Liver (tissue), 9 donors: ENCODE results near the gene CXorf38. TPM values are rescaled to one million over a fixed set of nuclear protein-coding genes. Genes with fewer than 3 reads are reported as not detected.
A peak's percentile ranks its signal among the peaks of the same experiment; 100 is the strongest.

ENCODE experiments used
- DNase-seq: peaks from one replicate; pipeline ENCODE4 v3.0.0-alpha.2; 2017; ENCODE audit warnings: low spot score
- H3K27ac ChIP-seq, 2 donors: one replicate each; pipeline ENCODE4 v1.7.0; 2013; ENCODE audit warnings: inconsistent platforms in 2 of 2, low read length in 2 of 2, control low read depth in 1 of 2, low read depth in 1 of 2, mild to moderate bottlenecking in 1 of 2
- H3K27me3 ChIP-seq, 4 donors: one replicate each; pipeline versions ENCODE4 v1.6.1 to v1.7.0; 2013; ENCODE audit warnings: low read length in 3 of 4, inconsistent platforms in 1 of 4, mild to moderate bottlenecking in 1 of 4, moderate library complexity in 1 of 4; ENCODE audit not compliant: control insufficient read depth in 4 of 4, insufficient read depth in 4 of 4
- H3K36me3 ChIP-seq, 4 donors: one replicate each; pipeline versions ENCODE4 v1.6.1 to v1.7.0; 2013; ENCODE audit warnings: low read length in 3 of 4, mild to moderate bottlenecking in 3 of 4, low read depth in 1 of 4, moderate library complexity in 1 of 4; ENCODE audit not compliant: control insufficient read depth in 4 of 4, insufficient read depth in 3 of 4
- H3K4me1 ChIP-seq, 4 donors: one replicate each; pipeline versions ENCODE4 v1.6.1 to v1.7.0; 2013; ENCODE audit warnings: low read length in 3 of 4, mild to moderate bottlenecking in 3 of 4, moderate library complexity in 1 of 4; ENCODE audit not compliant: control insufficient read depth in 4 of 4, insufficient read depth in 4 of 4
- H3K4me3 ChIP-seq, 3 donors: one replicate each; pipeline versions ENCODE4 v1.6.1 to v1.7.0; 2013; ENCODE audit warnings: low read length in 3 of 3, control low read depth in 1 of 3, low read depth in 1 of 3, mild to moderate bottlenecking in 1 of 3
- H3K9ac ChIP-seq, 2 donors: one replicate each; pipeline ENCODE4 v1.7.0; 2013; ENCODE audit warnings: low read length in 2 of 2, mild to moderate bottlenecking in 2 of 2, moderate library complexity in 2 of 2, control low read depth in 1 of 2, low read depth in 1 of 2
- H3K9me3 ChIP-seq, 4 donors: one replicate each; pipeline versions ENCODE4 v1.6.1 to v1.7.0; 2013; ENCODE audit warnings: low read length in 3 of 4; ENCODE audit not compliant: control insufficient read depth in 4 of 4
- EGR1 ChIP-seq, 2 donors: IDR thresholded peaks; 2 replicates each; pipeline ENCODE4 v1.6.1; 2016 to 2018; ENCODE audit warnings: antibody characterized with exemption in 2 of 2, low read depth in 2 of 2
- FOXA1 ChIP-seq: IDR thresholded peaks from 2 replicates; pipeline ENCODE4 v1.6.1; 2016; ENCODE audit warnings: antibody characterized with exemption
- FOXA2 ChIP-seq: IDR thresholded peaks from 2 replicates; pipeline ENCODE4 v1.6.1; 2016; ENCODE audit warnings: antibody characterized with exemption
- GABPA ChIP-seq, 2 donors: IDR thresholded peaks in 1 of 2; conservative IDR thresholded peaks in 1 of 2; 2 replicates each; pipeline ENCODE4 v1.6.1; 2016; ENCODE audit warnings: antibody characterized with exemption in 2 of 2, mild to moderate bottlenecking in 1 of 2, moderate library complexity in 1 of 2
- HNF4A ChIP-seq, 2 donors: conservative IDR thresholded peaks; 2 replicates each; pipeline ENCODE4 v1.6.1; 2016; ENCODE audit warnings: antibody characterized with exemption in 2 of 2, mild to moderate bottlenecking in 2 of 2
- HNF4G ChIP-seq: IDR thresholded peaks from 2 replicates; pipeline ENCODE4 v1.6.1; 2016; ENCODE audit warnings: antibody characterized with exemption
- JUND ChIP-seq, 2 donors: IDR thresholded peaks; 2 replicates each; pipeline ENCODE4 v1.6.1; 2016; ENCODE audit warnings: antibody characterized with exemption in 2 of 2
- NR2F2 ChIP-seq: IDR thresholded peaks from 2 replicates; pipeline ENCODE4 v1.6.1; 2016; ENCODE audit warnings: antibody characterized with exemption
- RAD21 ChIP-seq, 2 donors: IDR thresholded peaks; 2 replicates each; pipeline ENCODE4 v1.6.1; 2016; ENCODE audit warnings: antibody characterized with exemption in 2 of 2, mild to moderate bottlenecking in 2 of 2
- RXRA ChIP-seq, 2 donors: IDR thresholded peaks; 2 replicates each; pipeline ENCODE4 v1.6.1; 2017 to 2018; ENCODE audit warnings: antibody characterized with exemption in 2 of 2, mild to moderate bottlenecking in 1 of 2
- SP1 ChIP-seq: IDR thresholded peaks from 2 replicates; pipeline ENCODE4 v1.6.1; 2018; ENCODE audit warnings: antibody characterized with exemption, mild to moderate bottlenecking
- TAF1 ChIP-seq: conservative IDR thresholded peaks from 2 replicates; pipeline ENCODE4 v1.6.1; 2016; ENCODE audit warnings: antibody characterized with exemption, mild to moderate bottlenecking
- YY1 ChIP-seq: IDR thresholded peaks from 2 replicates; pipeline ENCODE4 v1.6.1; 2016; ENCODE audit warnings: antibody characterized with exemption, mild to moderate bottlenecking
- WGBS: extraction: QIAGEN DNeasy Blood & Tissue Kit; methylation state at CpG from one replicate; pipeline ENCODE4 v1.1.7; 2013; 5-methylcytosine and 5-hydroxymethylcytosine counted together
- polyA plus RNA-seq, 2 donors: library from polyadenylated mRNA; stranded (reverse) in 1 of 2; unstranded in 1 of 2; fragments of 200-250 nt in 1 of 2; fragments of >200 nt in 1 of 2; fragmentation: Nextera tagmentation in 1 of 2; extraction: Ambion mirVana in 1 of 2; gene quantifications; one replicate each; pipeline versions ENCODE4 v1.2.1 to v1.2.3, GENCODE V29; 2013 to 2015
- total RNA-seq, 2 donors: library from RNA; depleted of rRNA; stranded (reverse); fragments of >200 nt; gene quantifications; one replicate each; pipeline ENCODE4 v1.2.3, GENCODE V29; 2014
- TF ChIP-seq, protein P1 (sequence below): fragments of 150-350 bp; IDR thresholded peaks from 2 replicates; pipeline ENCODE4 v1.5.1; 2017; ENCODE audit warnings: improper control_type of control experiment, low read depth, low read length; ENCODE audit not compliant: missing input control
- TF ChIP-seq, protein P2 (sequence below): IDR thresholded peaks from 2 replicates; pipeline ENCODE4 v1.6.1; 2016; ENCODE audit warnings: antibody characterized with exemption
- TF ChIP-seq, protein P3 (sequence below): IDR thresholded peaks from 2 replicates; pipeline ENCODE4 v1.6.1; 2016; ENCODE audit warnings: antibody characterized with exemption
- TF ChIP-seq, protein P4 (sequence below): IDR thresholded peaks from 2 replicates; pipeline ENCODE4 v1.6.1; 2016; ENCODE audit warnings: antibody characterized with exemption, mild to moderate bottlenecking
- TF ChIP-seq, protein P5 (sequence below): IDR thresholded peaks from 2 replicates; pipeline ENCODE4 v1.6.1; 2016; ENCODE audit warnings: antibody characterized with exemption
- donor health status: healthy.
- donor health status: healthy.
- donor health status: healthy.
- donor health status: healthy.
- donor health status: healthy.

Gene CXorf38
- total and polyA plus RNA-seq, 4 donors, result 3.7 to 8.3 (median 5.7) TPM

DNA sequence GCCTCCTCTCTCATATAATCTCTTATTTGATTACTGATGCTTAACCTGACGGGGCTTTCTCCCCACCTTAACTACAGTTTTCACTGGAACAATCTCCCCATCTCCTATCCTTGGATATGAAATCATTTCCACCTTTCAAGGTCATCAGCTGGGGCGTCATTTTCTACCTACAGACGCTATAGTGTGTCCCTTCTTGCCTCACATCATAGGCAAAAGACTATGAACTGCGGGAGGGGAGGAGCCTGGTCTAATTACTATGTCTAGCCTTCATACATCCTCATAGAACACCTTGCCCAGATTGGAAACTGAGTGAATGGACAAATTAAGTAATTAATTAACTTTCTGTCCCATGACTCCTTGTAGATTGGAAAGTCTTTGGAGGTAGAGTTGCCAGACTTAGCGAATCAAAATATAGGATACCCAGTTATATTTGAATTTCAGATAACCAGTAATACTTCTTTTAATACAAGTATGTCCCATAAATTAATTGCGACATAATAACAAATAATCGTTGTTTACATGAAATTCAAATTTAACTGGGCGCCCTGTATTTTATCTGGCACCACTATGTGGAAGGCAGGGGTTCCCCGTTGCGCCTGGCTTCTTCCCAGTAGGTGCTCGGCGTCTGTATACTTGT, 67.3 kb downstream of the CXorf38 start:
- WGBS, result 16% methylated on average over 12 of the region's 12 CpGs
- no peaks in the 10 kb centered on the region for H3K36me3 ChIP-seq
- H3K27ac ChIP-seq, result peak overlapping the region; percentile 74 to 91
- H3K9me3 ChIP-seq, result no peaks in the 10 kb centered on the region
- peak overlapping the region; percentile 3 to 50 for H3K9ac ChIP-seq
- H3K4me3 ChIP-seq, result peak overlapping the region; percentile 44 to 90 (median 68)
- no peaks in the 10 kb centered on the region for H3K27me3 ChIP-seq
- TF ChIP-seq JUND (IDR thresholded peaks at IDR 0.05) (no peak), EGR1 (IDR thresholded peaks at IDR 0.05; ENCODE audit: low read depth in 2 of 2) (no peak)
- H3K4me1 ChIP-seq, result peaks cover 0 to 13% (median 3%) of the 10 kb centered on the region in 4 donors
- DNase-seq, result no peak

DNA sequence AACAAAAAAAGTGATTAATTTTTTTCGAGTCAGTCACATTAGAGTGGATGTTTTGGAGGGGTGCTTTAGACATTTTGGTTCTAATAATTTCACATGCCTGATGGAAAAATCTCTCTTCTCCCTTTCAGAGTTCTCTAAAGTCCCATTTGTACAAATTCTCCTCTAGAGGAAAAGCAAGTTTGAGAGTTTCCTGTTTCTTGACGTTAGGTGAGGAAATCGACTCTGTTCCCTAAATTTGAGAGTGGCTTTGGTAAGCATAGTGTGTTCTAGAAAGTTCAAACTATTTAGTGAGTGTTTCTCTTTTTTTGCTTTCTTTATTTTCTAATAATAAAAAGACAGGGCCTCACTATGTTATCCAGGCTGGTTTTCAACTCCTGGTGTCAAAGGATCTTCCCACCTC, 68.2 kb downstream of the CXorf38 start:
- H3K27me3 ChIP-seq, result no peaks in the 10 kb centered on the region
- no peak overlapping the region for H3K27ac ChIP-seq
- H3K4me1 ChIP-seq, result peaks cover 0 to 13% (median 3%) of the 10 kb centered on the region in 4 donors
- H3K36me3 ChIP-seq, result no peaks in the 10 kb centered on the region
- TF ChIP-seq FOXA2 (no peak), GABPA (IDR thresholded peaks at IDR 0.05 in 1 of 2, conservative IDR thresholded peaks at IDR 0.05 in 1 of 2) (no peak), JUND (IDR thresholded peaks at IDR 0.05) (no peak), YY1 (no peak), NR2F2 (no peak), HNF4G (no peak), RAD21 (IDR thresholded peaks at IDR 0.05) (no peak), SP1 (no peak), TAF1 (no peak), FOXA1 (no peak), HNF4A (conservative IDR thresholded peaks at IDR 0.05) (no peak), RXRA (IDR thresholded peaks at IDR 0.05) (no peak)
- TF ChIP-seq, protein P1, sequence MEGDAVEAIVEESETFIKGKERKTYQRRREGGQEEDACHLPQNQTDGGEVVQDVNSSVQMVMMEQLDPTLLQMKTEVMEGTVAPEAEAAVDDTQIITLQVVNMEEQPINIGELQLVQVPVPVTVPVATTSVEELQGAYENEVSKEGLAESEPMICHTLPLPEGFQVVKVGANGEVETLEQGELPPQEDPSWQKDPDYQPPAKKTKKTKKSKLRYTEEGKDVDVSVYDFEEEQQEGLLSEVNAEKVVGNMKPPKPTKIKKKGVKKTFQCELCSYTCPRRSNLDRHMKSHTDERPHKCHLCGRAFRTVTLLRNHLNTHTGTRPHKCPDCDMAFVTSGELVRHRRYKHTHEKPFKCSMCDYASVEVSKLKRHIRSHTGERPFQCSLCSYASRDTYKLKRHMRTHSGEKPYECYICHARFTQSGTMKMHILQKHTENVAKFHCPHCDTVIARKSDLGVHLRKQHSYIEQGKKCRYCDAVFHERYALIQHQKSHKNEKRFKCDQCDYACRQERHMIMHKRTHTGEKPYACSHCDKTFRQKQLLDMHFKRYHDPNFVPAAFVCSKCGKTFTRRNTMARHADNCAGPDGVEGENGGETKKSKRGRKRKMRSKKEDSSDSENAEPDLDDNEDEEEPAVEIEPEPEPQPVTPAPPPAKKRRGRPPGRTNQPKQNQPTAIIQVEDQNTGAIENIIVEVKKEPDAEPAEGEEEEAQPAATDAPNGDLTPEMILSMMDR, result no peak
- TF ChIP-seq, protein P2, sequence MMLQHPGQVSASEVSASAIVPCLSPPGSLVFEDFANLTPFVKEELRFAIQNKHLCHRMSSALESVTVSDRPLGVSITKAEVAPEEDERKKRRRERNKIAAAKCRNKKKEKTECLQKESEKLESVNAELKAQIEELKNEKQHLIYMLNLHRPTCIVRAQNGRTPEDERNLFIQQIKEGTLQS, result no peak
- TF ChIP-seq, protein P3, sequence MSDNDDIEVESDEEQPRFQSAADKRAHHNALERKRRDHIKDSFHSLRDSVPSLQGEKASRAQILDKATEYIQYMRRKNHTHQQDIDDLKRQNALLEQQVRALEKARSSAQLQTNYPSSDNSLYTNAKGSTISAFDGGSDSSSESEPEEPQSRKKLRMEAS, result no peak
- TF ChIP-seq, protein P4, sequence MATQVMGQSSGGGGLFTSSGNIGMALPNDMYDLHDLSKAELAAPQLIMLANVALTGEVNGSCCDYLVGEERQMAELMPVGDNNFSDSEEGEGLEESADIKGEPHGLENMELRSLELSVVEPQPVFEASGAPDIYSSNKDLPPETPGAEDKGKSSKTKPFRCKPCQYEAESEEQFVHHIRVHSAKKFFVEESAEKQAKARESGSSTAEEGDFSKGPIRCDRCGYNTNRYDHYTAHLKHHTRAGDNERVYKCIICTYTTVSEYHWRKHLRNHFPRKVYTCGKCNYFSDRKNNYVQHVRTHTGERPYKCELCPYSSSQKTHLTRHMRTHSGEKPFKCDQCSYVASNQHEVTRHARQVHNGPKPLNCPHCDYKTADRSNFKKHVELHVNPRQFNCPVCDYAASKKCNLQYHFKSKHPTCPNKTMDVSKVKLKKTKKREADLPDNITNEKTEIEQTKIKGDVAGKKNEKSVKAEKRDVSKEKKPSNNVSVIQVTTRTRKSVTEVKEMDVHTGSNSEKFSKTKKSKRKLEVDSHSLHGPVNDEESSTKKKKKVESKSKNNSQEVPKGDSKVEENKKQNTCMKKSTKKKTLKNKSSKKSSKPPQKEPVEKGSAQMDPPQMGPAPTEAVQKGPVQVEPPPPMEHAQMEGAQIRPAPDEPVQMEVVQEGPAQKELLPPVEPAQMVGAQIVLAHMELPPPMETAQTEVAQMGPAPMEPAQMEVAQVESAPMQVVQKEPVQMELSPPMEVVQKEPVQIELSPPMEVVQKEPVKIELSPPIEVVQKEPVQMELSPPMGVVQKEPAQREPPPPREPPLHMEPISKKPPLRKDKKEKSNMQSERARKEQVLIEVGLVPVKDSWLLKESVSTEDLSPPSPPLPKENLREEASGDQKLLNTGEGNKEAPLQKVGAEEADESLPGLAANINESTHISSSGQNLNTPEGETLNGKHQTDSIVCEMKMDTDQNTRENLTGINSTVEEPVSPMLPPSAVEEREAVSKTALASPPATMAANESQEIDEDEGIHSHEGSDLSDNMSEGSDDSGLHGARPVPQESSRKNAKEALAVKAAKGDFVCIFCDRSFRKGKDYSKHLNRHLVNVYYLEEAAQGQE, result no peak
- TF ChIP-seq, protein P5, sequence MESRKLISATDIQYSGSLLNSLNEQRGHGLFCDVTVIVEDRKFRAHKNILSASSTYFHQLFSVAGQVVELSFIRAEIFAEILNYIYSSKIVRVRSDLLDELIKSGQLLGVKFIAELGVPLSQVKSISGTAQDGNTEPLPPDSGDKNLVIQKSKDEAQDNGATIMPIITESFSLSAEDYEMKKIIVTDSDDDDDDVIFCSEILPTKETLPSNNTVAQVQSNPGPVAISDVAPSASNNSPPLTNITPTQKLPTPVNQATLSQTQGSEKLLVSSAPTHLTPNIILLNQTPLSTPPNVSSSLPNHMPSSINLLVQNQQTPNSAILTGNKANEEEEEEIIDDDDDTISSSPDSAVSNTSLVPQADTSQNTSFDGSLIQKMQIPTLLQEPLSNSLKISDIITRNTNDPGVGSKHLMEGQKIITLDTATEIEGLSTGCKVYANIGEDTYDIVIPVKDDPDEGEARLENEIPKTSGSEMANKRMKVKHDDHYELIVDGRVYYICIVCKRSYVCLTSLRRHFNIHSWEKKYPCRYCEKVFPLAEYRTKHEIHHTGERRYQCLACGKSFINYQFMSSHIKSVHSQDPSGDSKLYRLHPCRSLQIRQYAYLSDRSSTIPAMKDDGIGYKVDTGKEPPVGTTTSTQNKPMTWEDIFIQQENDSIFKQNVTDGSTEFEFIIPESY, result no peak
- H3K4me3 ChIP-seq, result no peak overlapping the region
- 72% methylated on average over 3 of the region's 3 CpGs for WGBS
- H3K9me3 ChIP-seq, result no peaks in the 10 kb centered on the region
- DNase-seq, result no peak
- H3K9ac ChIP-seq, result no peak overlapping the region
